GM18868 (cell line): ENCODE results near the gene KIAA0753.

Source experiments
- ATAC-seq: cut with Tn5 transposase; IDR thresholded peaks from one replicate; pipeline ENCODE4 v1.9.1; 2021; ENCODE audit warnings: mild to moderate bottlenecking, moderate library complexity; ENCODE audit not compliant: unreplicated experiment

The KIAA0753 gene

DNA sequence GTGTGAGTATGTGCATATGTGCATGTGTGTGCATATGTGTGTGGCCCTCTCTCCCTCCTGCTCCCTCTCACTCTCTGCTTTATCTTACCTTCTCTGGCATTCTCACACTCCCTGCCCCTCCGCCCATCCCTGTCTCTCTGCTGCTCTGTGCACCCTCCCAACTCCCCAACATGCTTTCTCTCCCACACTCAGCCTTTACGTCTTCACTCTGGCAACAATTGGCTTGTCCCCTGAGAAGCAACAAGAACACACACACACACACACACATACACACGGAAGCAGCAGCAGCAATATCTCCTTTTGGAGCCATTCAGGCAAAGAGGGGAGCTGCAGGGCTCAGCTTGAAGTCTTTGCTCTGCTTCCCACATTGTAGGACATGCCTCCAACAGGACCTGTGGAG, 112.0 kb downstream of the KIAA0753 start:
- ATAC-seq: no peak
